Keratinocyte (primary cell): ENCODE measurements around the gene ZP2. TPM values are rescaled to one million over a fixed set of nuclear protein-coding genes. Genes with fewer than 3 reads are reported as not detected.

ENCODE experiments used
- DNase-seq: peaks from one replicate; pipeline ENCODE4 v3.0.0-alpha.2; 2011; ENCODE audit warnings: low read depth, missing footprints, low spot score
- FAIRE-seq: peaks from 2 replicates; lab custom pipeline; 2011; peaks lifted over from hg19 to GRCh38; lab: Jason Lieb, UNC
- H2AFZ ChIP-seq: 2 replicates; pipeline ENCODE4 v1.6.0; 2012; ENCODE audit warnings: low read length, control low read depth, inconsistent platforms; ENCODE audit not compliant: control insufficient read depth
- H3K27ac ChIP-seq: 2 replicates; pipeline ENCODE4 v1.5.1; 2011; ENCODE audit warnings: low read length; ENCODE audit not compliant: control insufficient read depth, insufficient read depth
- H3K27me3 ChIP-seq: 3 replicates; pipeline ENCODE4 v1.6.0; 2011; ENCODE audit warnings: low read length; ENCODE audit not compliant: control insufficient read depth, insufficient read depth; ENCODE audit errors: extremely low read depth
- H3K36me3 ChIP-seq, 2 experiments: 2 replicates in 1 of 2; 3 replicates in 1 of 2; pipeline ENCODE4 v1.5.1; 2011; ENCODE audit warnings: low read length in 2 of 2, mild to moderate bottlenecking in 1 of 2; ENCODE audit not compliant: control insufficient read depth in 2 of 2, insufficient read depth in 2 of 2; ENCODE audit errors: extremely low read depth in 1 of 2
- H3K4me1 ChIP-seq: 3 replicates; pipeline ENCODE4 v1.5.1; 2011; ENCODE audit warnings: low read length; ENCODE audit not compliant: control insufficient read depth, insufficient read depth; ENCODE audit errors: extremely low read depth
- H3K4me2 ChIP-seq: 3 replicates; pipeline ENCODE4 v1.6.0; 2011; ENCODE audit warnings: low read depth, low read length; ENCODE audit not compliant: control insufficient read depth, insufficient read depth; ENCODE audit errors: extremely low read depth
- H3K4me3 ChIP-seq, 3 experiments: fragments of 200-600 bp in 1 of 3; sonication (generic) in 1 of 3; 2 replicates in 2 of 3; 3 replicates in 1 of 3; pipeline ENCODE4 v1.5.1; 2011 to 2016; ENCODE audit warnings: low read length in 3 of 3, mild to moderate bottlenecking in 3 of 3, control low read depth in 2 of 3, inconsistent platforms in 1 of 3, low read depth in 1 of 3, mixed read lengths in 1 of 3, mixed run types in 1 of 3, moderate library complexity in 1 of 3; ENCODE audit not compliant: control insufficient read depth in 2 of 3, insufficient read depth in 2 of 3; ENCODE audit errors: extremely low read depth in 1 of 3
- H3K79me2 ChIP-seq: 2 replicates; pipeline ENCODE4 v1.6.0; 2012; ENCODE audit warnings: low read length; ENCODE audit not compliant: control insufficient read depth, insufficient read depth
- H3K9ac ChIP-seq: 3 replicates; pipeline ENCODE4 v1.6.0; 2011; ENCODE audit warnings: low read length; ENCODE audit not compliant: control insufficient read depth, insufficient read depth; ENCODE audit errors: extremely low read depth
- H3K9me1 ChIP-seq: 3 replicates; pipeline ENCODE4 v1.6.0; 2011; ENCODE audit warnings: low read length; ENCODE audit not compliant: control insufficient read depth, insufficient read depth; ENCODE audit errors: extremely low read depth
- H3K9me3 ChIP-seq: 2 replicates; pipeline ENCODE4 v1.5.1; 2012; ENCODE audit warnings: low read depth, low read length; ENCODE audit not compliant: control insufficient read depth
- H4K20me1 ChIP-seq: 3 replicates; pipeline ENCODE4 v1.6.0; 2011; ENCODE audit warnings: low read length; ENCODE audit not compliant: control insufficient read depth, insufficient read depth; ENCODE audit errors: extremely low read depth
- EZH2 ChIP-seq: IDR thresholded peaks from one replicate; pipeline ENCODE4 v1.6.1; 2012; ENCODE audit warnings: inconsistent platforms, mild to moderate bottlenecking, low read length, moderate library complexity
- dilution Hi-C: fragments of 300-500 bp; cut with MboI; formaldehyde crosslinking; loops from one replicate; pipeline ENCODE4 v1.7.0; 2020; ENCODE audit warnings: low sequenced_read_pairs; ENCODE audit not compliant: extremely low pct_ligation_motif_present
- polyA plus RNA-seq, 5 experiments: library from polyadenylated mRNA; depleted of rRNA in 3 of 5; stranded (reverse) in 3 of 5; stranded (forward) in 1 of 5; unstranded in 1 of 5; fragments of >200 nt; gene quantifications; 1 replicate in 1 of 5; 2 replicates in 3 of 5; 3 replicates in 1 of 5; pipeline versions ENCODE4 v1.2.1 to v1.2.3, GENCODE V29; 2011 to 2012; ENCODE audit warnings: missing spikeins in 2 of 5, low read depth in 1 of 5, low replicate concordance in 1 of 5
- TF ChIP-seq, protein P1 (sequence below), 3 experiments: IDR thresholded peaks in 1 of 3; conservative IDR thresholded peaks in 1 of 3; optimal IDR thresholded peaks in 1 of 3; 2 replicates in 2 of 3; 3 replicates in 1 of 3; pipeline versions ENCODE3 to v1.5.1; 2011; ENCODE audit warnings: low read length in 3 of 3, mild to moderate bottlenecking in 3 of 3, moderate library complexity in 2 of 3, control low read depth in 1 of 3, inconsistent platforms in 1 of 3; ENCODE audit not compliant: insufficient read depth in 2 of 3; ENCODE audit errors: extremely low read depth in 1 of 3

ZP2 gene
- polyA plus RNA-seq, 1 donor (not counting 4 experiments of a cell fraction or from before 2014, with no cell fraction given) = not detected

DNA sequence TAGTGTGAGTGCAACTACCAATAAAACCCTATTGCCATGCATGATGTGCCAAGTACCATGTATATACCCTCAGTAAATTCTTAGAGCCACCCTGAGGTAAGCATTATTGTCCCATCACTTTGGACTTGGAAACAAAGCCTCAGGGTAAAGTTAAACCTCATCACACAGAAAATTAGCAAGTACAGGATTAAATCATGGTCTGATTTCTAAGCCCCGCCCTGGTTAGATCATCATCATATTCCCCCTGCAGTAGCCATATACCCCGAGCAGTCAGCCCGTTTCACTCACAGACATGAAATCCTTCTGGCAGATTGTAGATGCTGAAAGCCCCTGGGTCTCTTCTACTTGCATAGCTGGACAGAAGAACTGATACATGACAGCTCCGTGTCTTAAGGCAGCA is 4.8 kb downstream of the ZP2 start:
- Histone ChIP-seq H3K27ac (no peak overlapping the region), H4K20me1 (no peaks in the 10 kb centered on the region), H2AFZ (no peak overlapping the region), H3K27me3 (peaks cover 4% of the 10 kb centered on the region), H3K4me2 (no peak overlapping the region), H3K4me3 (no peak overlapping the region), H3K9ac (no peak overlapping the region), H3K9me3 (no peaks in the 10 kb centered on the region), H3K79me2 (no peaks in the 10 kb centered on the region), H3K36me3 (no peaks in the 10 kb centered on the region), H3K4me1 (no peaks in the 10 kb centered on the region), H3K9me1 (no peaks in the 10 kb centered on the region)
- DNase-seq = no peak
- TF ChIP-seq EZH2 = no peak
- TF ChIP-seq, protein P1, sequence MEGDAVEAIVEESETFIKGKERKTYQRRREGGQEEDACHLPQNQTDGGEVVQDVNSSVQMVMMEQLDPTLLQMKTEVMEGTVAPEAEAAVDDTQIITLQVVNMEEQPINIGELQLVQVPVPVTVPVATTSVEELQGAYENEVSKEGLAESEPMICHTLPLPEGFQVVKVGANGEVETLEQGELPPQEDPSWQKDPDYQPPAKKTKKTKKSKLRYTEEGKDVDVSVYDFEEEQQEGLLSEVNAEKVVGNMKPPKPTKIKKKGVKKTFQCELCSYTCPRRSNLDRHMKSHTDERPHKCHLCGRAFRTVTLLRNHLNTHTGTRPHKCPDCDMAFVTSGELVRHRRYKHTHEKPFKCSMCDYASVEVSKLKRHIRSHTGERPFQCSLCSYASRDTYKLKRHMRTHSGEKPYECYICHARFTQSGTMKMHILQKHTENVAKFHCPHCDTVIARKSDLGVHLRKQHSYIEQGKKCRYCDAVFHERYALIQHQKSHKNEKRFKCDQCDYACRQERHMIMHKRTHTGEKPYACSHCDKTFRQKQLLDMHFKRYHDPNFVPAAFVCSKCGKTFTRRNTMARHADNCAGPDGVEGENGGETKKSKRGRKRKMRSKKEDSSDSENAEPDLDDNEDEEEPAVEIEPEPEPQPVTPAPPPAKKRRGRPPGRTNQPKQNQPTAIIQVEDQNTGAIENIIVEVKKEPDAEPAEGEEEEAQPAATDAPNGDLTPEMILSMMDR (optimal IDR thresholded peaks at IDR 0.05 in 1 of 3, IDR thresholded peaks at IDR 0.05 in 1 of 3, conservative IDR thresholded peaks at IDR 0.05 in 1 of 3; ENCODE audit: extremely low read depth in 1 of 3, insufficient read depth in 2 of 3, low read length in 3 of 3) = no peak
- dilution Hi-C loops = no loop called here
- no peak for FAIRE-seq

DNA sequence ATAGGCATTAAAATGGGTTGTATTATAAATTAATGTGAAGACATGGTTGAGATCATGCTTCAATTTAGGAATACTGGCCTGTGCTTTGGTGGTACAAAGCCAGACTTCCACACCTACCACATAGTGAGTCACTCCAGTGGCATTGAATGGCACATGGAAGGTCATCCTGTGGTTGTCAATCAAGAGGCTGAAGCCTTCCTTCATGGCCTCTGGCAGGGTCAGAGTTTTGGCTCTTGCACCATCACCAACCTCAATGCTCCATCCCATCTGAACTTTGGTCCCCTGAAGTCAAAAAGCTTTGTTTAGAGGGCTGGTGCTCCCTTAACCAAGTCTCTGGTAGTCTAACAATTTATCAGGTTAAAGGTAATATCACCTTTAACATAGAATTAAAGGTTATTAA is 6.1 kb downstream of the ZP2 start:
- Histone ChIP-seq H3K4me1 (no peaks in the 10 kb centered on the region), H4K20me1 (no peaks in the 10 kb centered on the region), H2AFZ (no peak overlapping the region), H3K4me2 (no peak overlapping the region), H3K9ac (no peak overlapping the region), H3K27me3 (peaks cover 8% of the 10 kb centered on the region), H3K9me1 (no peaks in the 10 kb centered on the region), H3K4me3 (no peak overlapping the region), H3K9me3 (no peaks in the 10 kb centered on the region), H3K79me2 (no peaks in the 10 kb centered on the region), H3K27ac (no peak overlapping the region), H3K36me3 (no peaks in the 10 kb centered on the region)
- dilution Hi-C loops = no loop called here
- no peak for DNase-seq
- FAIRE-seq = no peak
- TF ChIP-seq, protein P1 (optimal IDR thresholded peaks at IDR 0.05 in 1 of 3, IDR thresholded peaks at IDR 0.05 in 1 of 3, conservative IDR thresholded peaks at IDR 0.05 in 1 of 3; ENCODE audit: extremely low read depth in 1 of 3, insufficient read depth in 2 of 3, low read length in 3 of 3) = no peak
- TF ChIP-seq EZH2 = no peak
